ENCODE results near the gene ABCB11.

Gene ABCB11

DNA sequence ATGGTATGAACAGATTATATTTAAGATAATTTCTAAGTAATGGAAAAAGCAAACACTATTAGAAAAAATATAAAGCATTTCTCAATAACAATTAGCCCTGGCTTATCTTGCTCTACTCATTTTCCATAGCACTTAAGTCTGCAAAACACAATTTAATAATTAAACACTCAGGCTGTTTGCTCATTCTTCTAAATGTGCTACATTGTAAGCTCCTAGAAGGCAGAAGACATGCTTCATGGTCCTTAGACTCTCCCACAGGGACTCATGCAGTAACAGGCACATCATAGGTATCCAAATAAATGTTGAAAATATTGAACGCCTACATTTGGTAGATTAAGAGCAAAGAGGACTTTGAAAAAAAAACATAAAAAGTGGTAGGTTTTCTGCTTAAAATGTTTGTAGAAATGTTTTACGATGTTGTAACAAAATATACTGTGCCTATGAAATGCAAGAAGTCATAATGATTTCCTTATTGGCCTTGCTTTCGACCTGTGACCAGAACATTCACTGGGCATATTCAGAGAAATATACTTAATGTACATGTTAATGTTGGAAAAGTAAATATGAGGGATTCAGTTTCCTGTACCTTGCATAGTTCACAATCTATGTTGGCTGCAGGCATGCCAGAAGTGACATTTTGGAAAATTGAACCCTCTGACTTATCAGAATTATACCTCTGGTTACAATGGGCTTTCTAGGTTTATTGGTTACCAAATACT is 102.9 kb downstream of the ABCB11 start:
- DNase-seq (ENCODE audit: low read depth), result no peak

DNA sequence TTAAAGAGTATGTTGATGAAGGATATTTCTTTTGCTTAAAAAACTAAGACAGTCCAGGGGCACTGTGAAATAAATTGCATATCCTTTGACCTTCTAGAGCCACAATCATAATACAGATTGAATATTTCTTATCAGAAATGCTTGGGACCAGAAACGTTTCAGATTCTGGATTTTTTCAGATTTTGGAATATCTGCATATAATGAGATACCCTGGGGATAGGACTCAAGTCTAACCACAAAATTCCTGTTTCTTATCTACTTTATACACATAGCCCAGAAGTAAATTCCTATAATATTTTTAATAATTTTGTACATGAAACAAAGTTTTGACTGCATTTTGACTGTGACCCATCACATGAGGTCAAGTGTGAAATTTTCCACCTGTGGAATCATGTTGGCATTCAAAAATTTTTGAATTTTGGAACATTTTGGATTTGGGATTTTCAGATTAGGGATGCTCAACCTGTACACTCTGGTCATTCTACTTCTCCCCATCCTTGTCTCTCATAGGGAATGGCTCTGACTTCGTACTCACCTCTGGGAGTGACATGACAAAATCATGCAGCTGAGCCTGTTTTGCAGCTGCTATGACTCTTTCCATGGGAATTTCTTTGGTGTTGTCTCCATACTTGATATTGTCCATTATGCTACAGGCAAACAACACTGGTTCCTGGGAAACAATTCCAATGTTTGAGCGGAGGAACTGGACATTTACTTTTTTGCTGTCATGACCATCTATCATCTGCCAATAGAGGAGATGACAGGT is 104.3 kb downstream of the ABCB11 start:
- no peak for DNase-seq (ENCODE audit: low read depth)

GRCh38 chr2:168920504-168921157 is 110.5 kb downstream of the ABCB11 start:
- no peak for DNase-seq (ENCODE audit: low read depth)

DNA sequence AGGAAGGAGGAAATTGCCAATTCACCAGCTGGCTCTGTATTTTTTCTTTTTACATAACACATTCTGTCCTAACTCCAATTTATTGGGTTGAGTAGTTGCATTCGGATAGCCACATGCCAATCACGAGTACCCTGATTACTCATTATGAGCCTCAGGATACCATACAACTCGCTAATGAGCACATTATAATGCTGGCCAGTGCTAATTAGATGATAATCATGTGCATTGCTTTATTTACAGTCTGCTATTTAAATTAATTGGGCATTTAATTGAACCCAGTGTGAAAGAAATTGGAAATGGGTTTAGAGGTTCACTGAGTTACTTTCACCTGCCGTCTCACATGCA is 114.8 kb downstream of the ABCB11 start:
- no peak for DNase-seq (ENCODE audit: low read depth)

DNA sequence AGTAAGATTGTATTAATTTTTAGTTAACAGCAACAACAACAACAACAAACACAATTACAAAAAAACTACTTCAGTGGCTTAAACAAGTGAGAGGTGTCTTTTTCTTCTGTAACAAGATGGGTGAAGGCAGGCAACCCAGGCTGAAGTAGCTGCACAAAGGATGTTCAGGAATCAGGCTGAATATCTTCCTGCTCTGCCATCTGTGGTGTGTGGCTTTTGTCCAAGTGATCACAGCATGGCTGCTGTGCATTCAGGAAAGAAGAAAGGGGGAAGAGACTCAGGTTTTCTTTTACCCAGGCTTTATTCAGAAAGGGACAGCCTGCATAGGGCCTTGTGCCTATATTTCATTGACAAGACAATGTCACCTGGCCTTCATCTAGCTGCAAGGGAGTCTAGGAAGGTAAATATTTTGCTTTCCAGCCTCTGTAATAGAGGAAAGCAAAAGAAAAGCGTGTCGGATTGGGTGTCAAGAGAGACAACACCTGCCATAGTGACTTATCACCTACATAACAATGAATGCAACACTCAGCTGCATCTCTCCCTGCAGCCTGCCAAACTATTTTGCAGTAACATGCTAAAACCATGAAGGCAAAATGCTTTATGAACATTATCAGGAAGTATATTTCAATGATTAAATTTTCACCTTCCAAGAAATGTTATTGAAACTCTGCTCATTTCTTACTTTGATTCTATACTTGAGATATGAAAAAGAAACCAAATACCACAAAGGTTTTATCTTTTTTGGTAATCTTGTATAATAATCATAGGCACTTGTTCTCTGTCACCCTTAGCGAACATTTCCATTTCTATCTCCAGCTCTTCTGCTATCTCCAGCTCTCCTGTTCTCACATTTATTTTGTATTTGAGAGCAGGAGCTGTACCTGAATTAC is 115.4 kb downstream of the ABCB11 start:
- DNase-seq (ENCODE audit: low read depth), result no peak

GRCh38 chr2:168913495-168913894 is 117.6 kb downstream of the ABCB11 start:
- DNase-seq (ENCODE audit: low read depth), result no peak

DNA sequence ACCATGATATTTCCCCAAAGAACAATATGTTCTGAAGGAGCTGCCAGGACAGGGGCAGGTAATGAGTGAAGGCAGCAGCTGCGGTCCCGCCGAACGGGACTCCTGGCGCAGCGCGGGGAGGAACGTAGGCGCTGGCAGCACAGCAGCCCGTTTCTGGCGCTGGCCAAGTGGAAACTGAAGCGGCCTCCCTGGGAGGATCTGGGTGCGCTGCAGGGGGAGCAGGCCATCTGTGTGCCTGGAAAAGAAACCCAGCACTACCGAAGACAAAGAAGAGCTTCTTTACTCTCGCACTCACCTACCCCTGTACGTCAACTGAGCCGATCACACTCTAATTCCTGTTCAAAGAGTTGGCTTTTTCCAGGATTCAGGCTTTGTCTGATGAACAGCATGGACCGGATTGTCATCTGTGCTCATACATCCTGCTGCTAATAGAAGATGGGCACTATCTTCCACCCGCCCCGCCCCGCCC is 118.2 kb downstream of the ABCB11 start:
- no peak for DNase-seq (ENCODE audit: low read depth)

DNA sequence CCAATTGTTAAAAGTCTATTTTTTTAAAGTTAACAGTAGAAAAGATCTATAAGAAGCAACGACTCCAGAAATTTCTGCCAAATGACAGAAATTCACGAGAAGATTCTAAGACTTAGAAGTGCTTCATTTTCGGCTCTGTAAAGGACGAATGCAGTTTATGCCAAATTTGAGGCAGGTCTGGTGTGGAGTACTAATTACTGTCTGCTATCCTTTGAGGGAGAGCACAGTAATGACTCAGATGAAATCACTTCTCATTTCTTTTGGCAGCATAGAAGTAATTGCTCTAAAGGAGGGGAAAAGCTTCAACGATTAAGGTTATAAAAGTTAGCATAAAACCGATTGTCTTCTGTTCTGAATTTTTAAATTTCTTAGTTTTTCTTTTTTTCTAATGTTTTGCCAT is 118.7 kb downstream of the ABCB11 start:
- no peak for DNase-seq (ENCODE audit: low read depth)

DNA sequence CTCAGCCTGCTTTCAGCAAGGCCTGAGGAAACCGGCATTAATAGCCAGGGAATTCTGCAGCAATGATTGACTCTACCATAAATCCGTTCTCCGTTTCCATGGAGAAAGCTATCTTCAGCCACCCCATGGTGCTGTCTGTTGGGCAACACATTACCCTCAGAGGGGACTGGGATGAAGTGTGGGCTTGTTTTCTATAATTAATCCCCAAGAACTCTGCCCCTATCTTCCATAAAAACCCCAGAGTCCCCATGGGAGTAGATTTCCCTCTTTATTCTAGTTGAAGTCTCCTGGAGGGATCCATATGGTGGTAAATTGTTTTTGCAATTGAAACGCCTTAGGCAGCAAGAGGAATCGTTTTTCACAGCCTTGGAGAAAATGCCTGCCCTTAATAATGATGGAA is 120.8 kb downstream of the ABCB11 start:
- no peak for DNase-seq (ENCODE audit: low read depth)

GRCh38 chr2:168907940-168908662 is 123.0 kb downstream of the ABCB11 start:
- DNase-seq (ENCODE audit: low read depth), result no peak

GRCh38 chr2:168904358-168904757 is 126.8 kb downstream of the ABCB11 start:
- no peak for DNase-seq (ENCODE audit: low read depth)

- no peak for DNase-seq (ENCODE audit: low read depth)
Measured at GRCh38 chr2:168903888-168904287, 127.2 kb downstream of the ABCB11 start.

GRCh38 chr2:168901003-168901402 is 130.1 kb downstream of the ABCB11 start, which contains the start of gene G6PC2:
G6PC2 (plus strand) TSS chr2:168901291; CDS start chr2:168901332, 41 bp downstream.
- no peak for DNase-seq (ENCODE audit: low read depth)

- DNase-seq (ENCODE audit: low read depth), result no peak
Measured at GRCh38 chr2:168897449-168897848, 133.7 kb downstream of the ABCB11 start.

GRCh38 chr2:168896783-168897182 is 134.3 kb downstream of the ABCB11 start:
- DNase-seq (ENCODE audit: low read depth), result no peak

DNA sequence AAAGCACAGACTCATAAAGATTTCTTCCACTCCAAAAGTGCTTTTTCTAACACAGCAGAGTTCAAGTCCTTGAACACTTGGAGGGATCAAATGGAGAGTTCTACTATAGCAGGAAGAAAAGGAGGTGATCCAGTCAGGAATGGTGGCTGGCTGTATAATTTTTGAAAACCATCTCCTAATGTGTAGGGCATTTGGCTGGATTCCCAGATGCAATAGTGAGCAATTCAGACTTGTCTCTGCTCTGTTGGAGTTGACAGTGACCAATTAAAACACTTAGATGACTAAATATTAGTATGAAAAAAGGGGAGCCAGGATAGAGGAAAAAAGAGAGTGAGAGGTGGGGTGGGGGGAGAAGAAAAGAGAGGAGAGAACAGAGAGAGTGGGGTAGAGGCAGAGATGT is 135.4 kb downstream of the ABCB11 start:
- DNase-seq (ENCODE audit: low read depth), result no peak

- no peak for DNase-seq (ENCODE audit: low read depth)
Measured at GRCh38 chr2:168894720-168895119, 136.4 kb downstream of the ABCB11 start.

DNA sequence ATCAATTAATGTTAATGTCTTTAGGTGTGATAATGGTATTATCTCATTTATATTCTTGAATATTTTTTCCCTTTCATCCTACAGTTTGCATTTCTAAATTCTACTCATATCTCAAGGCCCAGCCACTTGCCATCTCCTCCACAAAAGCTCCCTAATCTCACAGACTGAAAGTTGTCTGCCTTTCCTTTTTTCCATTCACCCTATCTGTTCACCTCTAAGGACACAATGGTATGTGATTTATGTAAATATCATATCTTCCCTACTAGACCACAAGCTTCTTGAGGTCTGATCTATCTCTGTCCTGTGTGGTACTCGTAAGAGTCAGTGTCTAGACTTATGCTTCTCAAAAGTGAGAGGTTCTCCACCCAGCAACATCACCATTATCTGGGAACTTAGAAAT is 137.0 kb downstream of the ABCB11 start:
- no peak for DNase-seq (ENCODE audit: low read depth)

DNA sequence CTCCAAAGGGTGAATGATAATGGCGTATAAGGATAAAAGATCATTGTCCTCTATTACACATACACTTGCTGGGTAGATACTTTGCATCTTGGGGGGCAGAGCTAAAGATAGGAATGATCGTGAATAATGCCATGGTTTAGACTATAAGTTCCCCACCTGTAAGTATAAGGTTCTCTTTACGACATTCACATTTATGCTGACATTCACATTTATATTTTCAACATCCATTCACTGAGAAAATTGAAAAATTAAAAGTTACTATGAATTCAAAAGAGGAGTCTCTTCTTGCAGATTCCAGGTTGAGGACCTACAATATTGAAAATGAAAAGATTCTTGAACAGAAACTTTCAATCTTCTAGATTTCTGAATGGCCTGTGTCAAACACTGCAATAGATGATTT is 138.8 kb downstream of the ABCB11 start:
- no peak for DNase-seq (ENCODE audit: low read depth)

DNA sequence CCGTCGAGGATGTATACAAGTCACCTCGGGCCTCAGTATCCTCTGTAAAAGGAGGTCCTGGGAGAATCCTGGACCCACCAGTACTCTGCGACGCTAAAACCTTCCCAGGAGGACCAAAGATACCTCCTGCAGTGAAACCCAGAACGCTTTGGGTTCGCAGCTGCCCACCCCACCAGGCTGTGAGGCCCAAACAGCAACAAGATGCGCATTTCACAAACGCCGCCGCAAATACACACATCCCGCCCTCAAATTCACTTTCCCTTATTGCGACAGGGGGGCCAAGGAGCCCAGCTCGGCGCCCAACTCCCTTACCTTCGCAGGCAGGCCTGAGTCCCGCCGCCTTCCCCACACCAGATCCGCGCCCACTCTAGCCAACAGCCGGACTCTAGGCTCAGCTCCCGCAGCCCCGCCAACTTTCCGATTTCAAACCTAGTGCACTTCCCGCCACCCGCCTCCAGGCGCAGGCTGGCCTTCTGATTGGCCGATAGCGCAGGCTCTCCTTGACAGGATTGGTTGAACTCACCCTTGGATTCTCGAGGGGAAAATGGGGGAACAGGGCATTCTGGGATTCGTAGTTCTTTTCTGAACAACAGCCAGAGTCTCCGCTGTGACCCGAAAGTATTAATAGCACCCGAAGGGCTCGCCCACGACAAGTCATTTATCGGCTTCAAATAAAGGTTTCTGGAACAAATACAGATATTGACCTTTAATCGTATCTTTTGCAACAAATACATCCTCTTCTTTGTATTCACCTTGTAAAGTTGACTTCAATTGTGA is 140.9 kb downstream of the ABCB11 start, which contains the start of gene SPC25:
Gene SPC25, minus strand, starts transcription at position 425 of the 777 bp plus-strand sequence. CDS start 911 bp downstream, outside the sequence.
- peak; percentile 54 for DNase-seq (ENCODE audit: low read depth)
